Loucy (cell line): ENCODE data around the gene ZNF134.
A peak's percentile ranks its signal among the peaks of the same experiment; 100 is the strongest.

ENCODE experiments used
- H2AFZ ChIP-seq: fragments of 200-600 bp; sonication (generic); 2 replicates; pipeline ENCODE4 v1.6.0; 2016; ENCODE audit warnings: antibody characterized with exemption, mild to moderate bottlenecking, low read length, moderate library complexity
- H3F3A ChIP-seq: fragments of 200-600 bp; 2 replicates; pipeline ENCODE4 v1.6.0; 2016; ENCODE audit warnings: antibody characterized with exemption, low read depth, mild to moderate bottlenecking
- H3K27me3 ChIP-seq: fragments of 200-600 bp; sonication (generic); 2 replicates; pipeline ENCODE4 v1.6.1; 2014; ENCODE audit warnings: low read length, mild to moderate bottlenecking; ENCODE audit not compliant: insufficient read depth, poor library complexity, severe bottlenecking
- H3K36me3 ChIP-seq: fragments of 200-600 bp; sonication (generic); 2 replicates; pipeline ENCODE4 v1.6.1; 2016; ENCODE audit warnings: low read length; ENCODE audit not compliant: insufficient read depth
- H3K4me1 ChIP-seq: fragments of 200-600 bp; sonication (generic); 2 replicates; pipeline ENCODE4 v1.5.1; 2014; ENCODE audit warnings: low read length, mild to moderate bottlenecking; ENCODE audit not compliant: insufficient read depth, poor library complexity, severe bottlenecking
- H3K4me2 ChIP-seq: fragments of 200-600 bp; sonication (generic); 2 replicates; pipeline ENCODE4 v1.6.0; 2014; ENCODE audit warnings: antibody characterized with exemption, low read length, low read depth, mild to moderate bottlenecking; ENCODE audit not compliant: poor library complexity, severe bottlenecking
- H3K4me3 ChIP-seq: fragments of 200-600 bp; sonication (generic); 2 replicates; pipeline ENCODE4 v1.5.1; 2014; ENCODE audit warnings: low read length, mild to moderate bottlenecking, mixed read lengths; ENCODE audit not compliant: poor library complexity, severe bottlenecking
- H3K79me2 ChIP-seq: fragments of 200-600 bp; sonication (generic); 2 replicates; pipeline ENCODE4 v1.6.1; 2014; ENCODE audit warnings: low read length; ENCODE audit not compliant: insufficient read depth
- H3K9ac ChIP-seq: fragments of 200-600 bp; sonication (generic); 2 replicates; pipeline ENCODE4 v1.6.0; 2014; ENCODE audit warnings: mild to moderate bottlenecking, low read depth, low read length, moderate library complexity; ENCODE audit not compliant: poor library complexity, severe bottlenecking
- H3K9me2 ChIP-seq: fragments of 200-600 bp; sonication (generic); replicated peaks from 2 replicates; pipeline ENCODE4 v1.6.1; 2016; ENCODE audit warnings: low read depth, low read length, mixed read lengths
- H3K9me3 ChIP-seq: fragments of 200-600 bp; sonication (generic); 2 replicates; pipeline ENCODE4 v1.6.1; 2014; ENCODE audit warnings: mild to moderate bottlenecking, antibody characterized with exemption, low read length, low read depth; ENCODE audit not compliant: insufficient read depth
- H4K20me1 ChIP-seq: fragments of 200-600 bp; sonication (generic); 2 replicates; pipeline ENCODE4 v1.6.0; 2014; ENCODE audit warnings: antibody characterized with exemption, low read length, mild to moderate bottlenecking; ENCODE audit not compliant: insufficient read depth, poor library complexity, severe bottlenecking
- CTCF ChIP-seq: fragments of 200-600 bp; sonication (generic); conservative IDR thresholded peaks from 2 replicates; pipeline ENCODE4 v1.5.1; 2014; ENCODE audit warnings: mild to moderate bottlenecking, antibody characterized with exemption, low read length
- EZH2phosphoT487 ChIP-seq: fragments of 200-600 bp; IDR thresholded peaks from 2 replicates; pipeline ENCODE4 v1.6.1; 2018; ENCODE audit warnings: antibody characterized with exemption, mild to moderate bottlenecking, moderate library complexity, borderline replicate concordance

ZNF134 gene

GRCh38 chr19:57611113-57611512, 2.9 kb upstream of the ZNF134 start:
- TF ChIP-seq CTCF = no peak
- no peak for TF ChIP-seq EZH2phosphoT487
- H3K4me1 ChIP-seq = peaks cover 2% of the 10 kb centered on the region
- no peak overlapping the region for H2AFZ ChIP-seq
- H3F3A ChIP-seq = no peaks in the 10 kb centered on the region
- H3K9me2 ChIP-seq = no peaks in the 10 kb centered on the region
- H3K36me3 ChIP-seq = peaks cover 10% of the 10 kb centered on the region
- peaks cover 20% of the 10 kb centered on the region for H3K79me2 ChIP-seq
- H3K9ac ChIP-seq = no peak overlapping the region
- H3K9me3 ChIP-seq = peaks cover 34% of the 10 kb centered on the region
- no peak overlapping the region for H3K4me3 ChIP-seq
- H3K27me3 ChIP-seq = no peaks in the 10 kb centered on the region
- no peak overlapping the region for H3K4me2 ChIP-seq
- no peaks in the 10 kb centered on the region for H4K20me1 ChIP-seq

- no peak overlapping the region for H2AFZ ChIP-seq
- peaks cover 41% of the 10 kb centered on the region for H3K36me3 ChIP-seq
- no peaks in the 10 kb centered on the region for H3K9me2 ChIP-seq
- H3K4me2 ChIP-seq = peak overlapping the region; percentile 78
- H3K9ac ChIP-seq = no peak overlapping the region
- H3K79me2 ChIP-seq = peaks cover 60% of the 10 kb centered on the region
- no peak for TF ChIP-seq EZH2phosphoT487
- TF ChIP-seq CTCF = no peak
- H3K4me3 ChIP-seq = peak overlapping the region; percentile 94
- peaks cover 57% of the 10 kb centered on the region; the same call in 1 of the 2 replicates for H3K9me3 ChIP-seq
- H4K20me1 ChIP-seq = no peaks in the 10 kb centered on the region
- no peaks in the 10 kb centered on the region for H3K27me3 ChIP-seq
- peaks cover 11% of the 10 kb centered on the region for H3K4me1 ChIP-seq
- no peaks in the 10 kb centered on the region for H3F3A ChIP-seq
Observed at GRCh38 chr19:57615346-57615745, 1.3 kb downstream of the ZNF134 start.

- H2AFZ ChIP-seq = no peak overlapping the region
- peaks cover 66% of the 10 kb centered on the region for H3K79me2 ChIP-seq
- peaks cover 11% of the 10 kb centered on the region for H3K4me1 ChIP-seq
- H3K4me2 ChIP-seq = no peak overlapping the region
- no peak overlapping the region for H3K9ac ChIP-seq
- TF ChIP-seq CTCF (no peak), EZH2phosphoT487 (no peak)
- peaks cover 9% of the 10 kb centered on the region for H3K27me3 ChIP-seq
- peaks cover 84% of the 10 kb centered on the region for H3K36me3 ChIP-seq
- no peaks in the 10 kb centered on the region for H3K9me2 ChIP-seq
- no peaks in the 10 kb centered on the region for H4K20me1 ChIP-seq
- H3F3A ChIP-seq = no peaks in the 10 kb centered on the region
- peaks cover 92% of the 10 kb centered on the region for H3K9me3 ChIP-seq
- H3K4me3 ChIP-seq = no peak overlapping the region
Observed at GRCh38 chr19:57620673-57621348, 6.8 kb downstream of the ZNF134 start.
